HS-5 (cell line): ENCODE data around the gene DGCR8.

ENCODE experiments used
- DNase-seq: peaks from one replicate; pipeline ENCODE4 v3.0.0-alpha.2; 2012; ENCODE audit warnings: low read depth

The DGCR8 gene

GRCh38 chr22:20125201-20126174 is 45.4 kb downstream of the DGCR8 start:
- no peak for DNase-seq

DNA sequence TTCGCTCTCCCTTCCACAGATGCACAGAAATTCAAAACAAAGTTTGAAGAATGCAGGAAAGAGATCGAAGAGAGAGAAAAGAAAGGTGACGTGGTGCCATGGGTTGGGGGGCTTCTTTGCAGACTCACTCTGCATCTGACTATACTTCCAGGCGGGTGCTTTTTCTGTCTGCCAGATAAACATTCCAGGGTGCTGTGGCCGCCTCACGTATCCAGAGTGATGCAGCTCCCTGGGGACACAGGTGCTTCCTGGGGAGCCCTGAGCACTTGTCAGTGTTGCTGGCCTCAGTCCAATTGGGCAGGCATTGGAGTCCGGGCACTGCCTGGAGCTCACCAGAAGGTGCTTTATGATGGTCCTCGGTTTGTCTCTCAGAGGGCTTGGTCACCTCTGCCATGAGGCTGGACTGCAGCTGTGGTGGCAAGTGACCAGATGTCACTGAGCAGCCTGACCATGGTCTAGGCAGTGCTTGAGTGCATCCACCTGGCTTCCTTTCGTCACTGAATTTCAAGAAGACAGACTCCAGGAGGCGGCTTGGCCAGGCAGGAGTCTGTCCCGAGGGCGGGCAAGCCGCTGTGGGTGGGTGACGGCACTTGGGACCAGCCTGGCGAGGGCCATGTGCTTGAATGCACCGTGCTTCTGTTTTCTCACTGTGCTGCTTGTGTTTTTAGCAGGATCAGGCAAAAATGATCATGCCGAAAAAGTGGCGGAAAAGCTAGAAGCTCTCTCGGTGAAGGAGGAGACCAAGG is 46.4 kb downstream of the DGCR8 start:
- DNase-seq, result no peak

GRCh38 chr22:20127318-20127868 is 47.4 kb downstream of the DGCR8 start:
- DNase-seq, result no peak

DNA sequence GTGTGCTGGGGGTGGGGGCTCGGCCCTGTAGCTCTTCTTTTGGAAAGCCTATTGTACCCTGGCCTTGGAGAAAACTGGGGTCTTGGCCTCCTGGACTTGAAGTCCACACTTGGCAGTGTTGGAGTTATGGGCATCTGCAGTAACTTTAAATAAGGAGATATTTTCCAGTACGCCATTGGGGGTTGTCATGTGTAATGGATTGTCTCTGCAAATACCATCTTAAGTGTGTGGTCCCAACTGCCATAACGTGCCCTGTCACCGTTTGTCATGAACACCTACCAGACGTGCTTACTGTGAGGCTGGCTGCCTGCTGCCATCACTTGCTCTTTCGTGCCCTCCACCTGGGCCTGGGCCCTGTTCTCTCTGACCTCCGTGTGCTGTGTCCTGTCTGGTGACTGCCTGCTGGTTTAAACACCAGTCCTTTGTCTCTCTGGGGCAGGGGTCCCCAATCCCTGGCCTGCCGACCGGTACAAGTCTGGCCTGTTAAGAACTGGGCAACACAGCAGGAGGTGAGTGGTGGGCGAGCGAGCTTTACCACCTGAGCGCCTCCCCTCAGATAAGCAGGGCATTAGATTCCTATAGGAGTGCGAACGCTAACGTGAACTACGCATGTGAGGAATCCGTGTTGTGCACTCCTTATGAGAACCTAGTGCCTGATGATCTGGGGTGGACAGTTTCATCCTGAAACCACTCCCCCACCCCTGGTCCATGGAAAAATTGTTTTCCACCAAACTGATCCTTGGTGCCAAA is 48.0 kb downstream of the DGCR8 start:
- no peak for DNase-seq

DNA sequence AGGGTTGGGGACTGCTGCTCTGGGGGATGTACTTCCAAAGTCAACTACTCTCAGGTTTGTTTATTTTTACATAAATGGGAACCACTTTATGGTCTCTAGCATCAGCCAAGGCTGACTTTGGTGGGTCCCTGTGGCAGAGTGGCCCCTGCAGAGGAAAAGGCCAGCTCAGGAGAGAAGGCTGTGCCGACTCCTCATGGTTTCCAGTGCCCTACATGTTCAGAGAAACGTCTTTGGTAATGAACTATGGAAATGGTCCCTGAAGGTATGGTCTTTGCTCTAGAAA is 48.5 kb downstream of the DGCR8 start:
- DNase-seq, result no peak

GRCh38 chr22:20128902-20129746 is 49.1 kb downstream of the DGCR8 start:
- DNase-seq, result no peak

- no peak for DNase-seq
Measured at GRCh38 chr22:20129747-20130014, 49.6 kb downstream of the DGCR8 start.

DNA sequence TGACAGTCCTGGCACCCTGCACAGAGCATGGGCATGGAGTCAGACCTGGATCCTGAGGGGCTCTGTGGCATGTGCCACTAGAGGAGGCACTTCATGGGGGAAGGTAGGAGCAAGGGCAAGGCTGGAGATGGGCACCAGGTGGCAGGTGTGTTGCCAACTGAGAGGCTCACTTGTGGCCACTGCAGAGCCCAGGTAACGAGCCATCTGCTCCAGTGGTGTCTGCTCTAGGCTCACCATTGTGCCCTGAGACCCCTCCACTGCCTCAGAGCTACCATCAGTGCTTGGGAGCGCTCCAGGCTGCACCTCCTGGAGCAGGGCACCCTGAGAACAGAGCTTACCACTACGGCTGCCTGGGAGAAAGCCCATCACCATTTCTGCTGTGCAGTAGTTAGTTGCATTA is 50.3 kb downstream of the DGCR8 start:
- DNase-seq, result no peak

DNA sequence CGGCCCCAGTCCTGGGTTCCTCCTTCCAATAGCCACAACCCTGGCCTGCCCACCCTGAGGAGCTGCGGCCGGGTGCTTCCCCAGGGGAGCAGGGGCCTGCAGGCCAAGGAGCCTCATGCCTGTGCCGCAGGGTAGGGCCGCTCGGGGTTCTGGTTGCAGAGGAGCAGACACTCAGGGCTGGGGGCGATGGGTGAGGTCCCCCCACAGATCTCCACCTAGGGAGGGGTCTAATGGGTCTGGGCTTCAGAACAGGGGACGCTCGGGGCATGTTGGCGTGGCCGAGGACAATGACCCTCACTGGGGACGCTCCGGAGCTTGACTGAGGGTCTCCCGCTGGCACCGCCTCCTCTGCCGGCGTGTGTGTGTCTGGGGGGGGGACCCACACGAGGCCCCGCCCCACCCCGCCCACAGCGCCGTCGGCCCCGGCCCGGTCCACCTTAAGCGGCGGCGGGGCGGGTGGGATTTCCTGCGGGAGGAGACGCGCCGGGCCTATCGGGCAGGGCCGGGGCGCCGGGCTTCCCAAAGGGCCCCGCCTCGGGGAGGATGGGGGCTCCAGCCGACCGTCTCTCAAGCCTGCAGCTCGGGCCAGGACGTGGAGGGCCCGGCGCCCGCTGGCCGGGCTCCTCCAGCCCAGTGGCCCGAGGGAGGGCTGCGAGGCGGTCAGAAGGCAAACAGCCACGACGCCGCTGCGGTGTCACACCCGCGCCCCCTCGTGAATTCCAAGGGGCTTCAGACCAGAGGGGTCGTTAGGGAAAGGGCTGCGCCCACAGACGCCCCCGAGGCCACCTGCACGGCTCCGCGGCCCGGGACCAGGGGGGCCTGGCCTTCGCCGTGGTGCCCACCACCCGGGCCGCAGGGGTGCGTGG is 50.9 kb downstream of the DGCR8 start:
- DNase-seq, result no peak

DNA sequence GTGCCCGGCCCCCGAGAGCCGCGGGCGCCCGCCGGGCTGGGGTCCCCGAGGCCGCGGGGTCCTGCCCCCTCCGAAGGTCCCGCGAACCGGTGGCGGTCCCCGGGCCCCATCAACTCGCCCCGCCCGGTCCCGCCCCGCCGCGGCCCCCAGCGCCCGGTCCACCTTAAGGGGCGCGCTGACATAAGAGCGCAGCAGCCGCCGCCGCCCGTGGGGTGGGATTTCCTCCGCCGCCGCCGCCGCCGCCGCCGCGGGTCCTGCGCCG is 51.5 kb downstream of the DGCR8 start, which contains the start of gene ZDHHC8:
TSS of gene ZDHHC8 (plus strand) at position 208 of the 262 bp plus-strand sequence. CDS start 144 bp downstream, outside the sequence.
- DNase-seq, result no peak

DNA sequence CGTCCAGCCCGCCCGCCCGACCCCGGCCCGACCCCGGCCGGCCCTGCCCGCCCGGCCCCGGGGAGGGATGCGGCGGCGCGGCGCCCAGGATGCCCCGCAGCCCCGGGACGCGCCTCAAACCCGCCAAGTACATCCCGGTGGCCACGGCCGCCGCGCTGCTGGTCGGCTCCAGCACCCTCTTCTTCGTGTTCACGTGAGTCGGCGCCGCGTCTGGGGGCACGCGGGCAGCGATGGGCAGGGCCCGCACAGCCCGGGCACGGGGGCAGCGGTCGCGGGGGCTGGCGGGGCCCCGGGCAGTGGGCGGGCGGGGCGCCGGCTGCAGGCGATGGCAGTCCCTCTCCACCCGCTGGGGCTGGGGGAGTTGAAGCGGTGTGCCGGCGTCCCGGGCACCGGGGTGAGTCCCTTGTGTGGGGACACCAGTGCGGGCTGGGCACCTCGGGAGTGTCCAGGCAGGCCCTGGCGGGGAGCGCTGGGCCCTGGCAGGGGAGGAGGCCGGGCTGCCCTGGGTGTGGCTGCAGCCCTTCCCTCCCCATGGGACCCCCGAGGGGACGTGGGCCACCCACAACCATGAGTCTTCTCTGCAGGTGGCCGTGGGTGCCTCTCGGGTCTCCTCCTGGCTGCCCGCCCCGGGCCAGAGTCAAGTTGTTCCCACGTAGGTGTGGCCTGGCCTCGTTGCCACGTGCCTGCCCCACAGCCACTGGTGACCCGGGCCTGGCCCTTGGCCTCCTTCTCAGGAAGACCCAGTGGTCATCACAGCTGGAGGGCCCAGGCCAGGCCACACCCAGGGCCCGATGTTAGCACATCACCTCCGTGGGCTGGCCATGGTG is 52.0 kb downstream of the DGCR8 start:
- no peak for DNase-seq

DNA sequence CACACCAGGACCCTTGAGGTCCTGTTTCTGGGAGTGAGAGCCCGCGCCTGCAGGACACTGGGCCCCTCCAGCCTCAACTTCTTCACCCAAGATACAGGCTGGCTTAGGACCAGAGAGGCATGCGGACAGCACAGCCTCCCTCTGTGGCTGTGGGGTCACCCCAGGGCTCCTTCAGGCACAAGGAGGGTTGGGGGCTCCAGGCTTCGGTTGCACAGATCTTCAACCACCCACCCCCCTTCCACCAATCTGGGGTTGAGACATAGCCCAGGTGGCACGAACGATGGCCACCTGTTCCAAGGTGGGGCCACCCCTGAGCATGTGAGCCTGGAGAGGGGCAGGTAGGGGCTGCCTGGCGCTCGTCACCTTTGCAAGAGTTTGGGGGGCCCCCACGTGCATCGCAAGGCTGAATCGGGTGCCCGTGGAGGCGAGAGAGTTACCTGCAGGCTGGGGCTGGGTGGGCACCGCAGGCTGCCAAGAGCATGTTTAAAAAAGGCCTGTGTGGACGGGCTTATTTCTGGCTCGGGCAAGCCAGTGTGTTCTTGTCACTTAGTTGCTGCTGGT is 52.7 kb downstream of the DGCR8 start:
- no peak for DNase-seq

GRCh38 chr22:20133930-20134549 is 54.0 kb downstream of the DGCR8 start:
- no peak for DNase-seq

DNA sequence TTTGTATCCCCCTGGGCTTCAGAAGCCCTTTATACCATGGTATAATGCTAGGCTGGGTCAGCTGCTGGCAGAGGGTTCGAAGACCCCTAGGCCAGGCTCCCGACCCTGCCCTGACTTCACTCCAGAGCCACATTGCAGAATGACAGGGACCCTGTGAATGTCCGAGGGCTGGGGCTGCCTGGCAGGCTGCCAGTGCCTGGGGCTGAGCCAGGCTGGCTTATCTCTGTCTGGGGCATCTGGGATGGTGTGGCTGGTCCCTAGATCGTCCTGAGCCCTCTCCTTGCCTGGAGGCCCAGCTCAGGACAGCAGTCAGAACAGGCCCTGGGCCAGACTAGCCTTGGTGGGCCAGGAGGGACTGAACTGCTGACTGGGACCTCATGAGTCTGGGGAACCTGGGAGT is 55.2 kb downstream of the DGCR8 start:
- no peak for DNase-seq

DNA sequence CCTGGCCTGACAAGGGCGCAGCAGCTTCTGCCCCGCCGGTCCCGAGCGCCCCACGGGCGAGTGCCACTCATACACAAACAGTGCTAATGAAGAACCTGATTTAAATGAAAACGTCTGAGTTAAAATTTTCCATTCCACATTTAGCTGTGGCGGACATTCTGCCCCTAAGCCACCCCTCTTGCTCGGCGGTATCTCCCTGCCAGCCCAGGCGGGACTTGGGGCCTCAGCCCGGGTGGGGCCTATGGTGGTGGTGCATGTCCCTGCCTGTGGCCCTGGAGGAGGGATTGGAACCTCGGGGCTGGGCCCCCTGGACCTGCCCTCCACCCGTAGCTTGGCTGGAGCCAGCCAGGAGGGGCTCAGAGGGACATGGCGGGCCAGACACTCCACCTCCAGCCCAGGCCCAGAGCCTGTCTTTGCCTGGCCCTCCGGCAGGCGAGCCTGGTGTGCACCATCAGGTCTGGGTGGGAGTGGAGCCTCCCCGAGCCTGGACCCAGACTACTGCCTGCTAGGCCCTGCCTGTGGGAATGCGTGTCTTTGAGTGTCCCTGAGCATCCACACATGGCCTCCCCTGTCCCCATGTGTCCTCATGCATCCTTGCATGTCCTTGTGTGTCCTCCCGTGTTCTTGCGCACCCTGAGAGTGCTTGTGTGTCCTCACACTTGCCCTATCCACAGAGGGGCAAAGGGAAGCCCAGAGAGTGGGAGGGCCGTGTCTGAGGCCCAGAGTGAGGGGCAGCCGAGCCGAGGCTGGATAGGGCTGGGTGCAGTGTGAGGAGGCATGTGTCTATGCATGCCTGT is 56.0 kb downstream of the DGCR8 start:
- no peak for DNase-seq

GRCh38 chr22:20136603-20136873 is 56.5 kb downstream of the DGCR8 start:
- DNase-seq, result no peak

DNA sequence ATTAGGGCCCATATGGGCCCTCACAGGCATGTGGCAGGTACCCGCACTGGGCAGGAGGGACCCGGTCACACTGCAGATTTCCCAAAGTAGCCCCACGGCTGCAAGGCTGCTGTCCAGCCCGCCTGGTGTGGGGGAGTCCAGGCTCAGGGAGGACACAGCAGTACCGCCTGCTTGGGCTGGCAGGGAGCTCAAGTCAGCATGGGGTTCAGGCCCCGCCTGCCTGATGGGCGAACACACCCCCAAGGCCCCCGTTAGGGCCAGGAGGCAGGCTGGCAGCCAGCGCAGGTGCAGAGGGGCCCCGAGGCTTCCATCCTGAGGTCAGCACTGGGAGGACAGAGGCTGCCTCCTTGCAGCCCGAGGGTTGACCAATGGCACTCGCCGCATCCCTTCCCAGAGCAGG is 57.1 kb downstream of the DGCR8 start:
- no peak for DNase-seq

- no peak for DNase-seq
Measured at GRCh38 chr22:20137671-20138416, 57.8 kb downstream of the DGCR8 start.
